ENCODE data around the gene MS4A14.
"Not testable (repeated sequence)": the region's sequence is repeated elsewhere in the genome, so short reads cannot be mapped to it uniquely, and the experiment has no call there.

MS4A14 gene

GRCh38 chr11:60389279-60389910 lies 6.9 kb upstream of the MS4A14 start:
- no peak for DNase-seq

GRCh38 chr11:60390419-60390818 lies 5.8 kb upstream of the MS4A14 start:
- DNase-seq: no peak

GRCh38 chr11:60392361-60392760 lies 3.9 kb upstream of the MS4A14 start:
- no peak for DNase-seq

GRCh38 chr11:60393016-60393415 lies 3.2 kb upstream of the MS4A14 start:
- DNase-seq: no peak

- DNase-seq: no peak
Observed at GRCh38 chr11:60394666-60395380, 1.4 kb upstream of the MS4A14 start.

- DNase-seq: no peak
Observed at GRCh38 chr11:60396799-60397198, 540 bp downstream of the MS4A14 start.

- DNase-seq: no peak
Observed at GRCh38 chr11:60420015-60420414, 23.8 kb downstream of the MS4A14 start.

GRCh38 chr11:60422609-60423008 lies 26.4 kb downstream of the MS4A14 start:
- DNase-seq: no peak

GRCh38 chr11:60428517-60428916 lies 32.3 kb downstream of the MS4A14 start:
- DNase-seq: no peak

- DNase-seq: no peak
Observed at GRCh38 chr11:60429272-60429671, 33.0 kb downstream of the MS4A14 start, which contains the start of gene MS4A5. Gene MS4A5 (plus strand): TSS chr11:60429572. CDS start chr11:60429675, 103 bp downstream.

GRCh38 chr11:60431251-60431650 lies 35.0 kb downstream of the MS4A14 start:
- no peak for DNase-seq

GRCh38 chr11:60433401-60433800 lies 37.1 kb downstream of the MS4A14 start:
- DNase-seq: no peak

GRCh38 chr11:60447070-60447469 lies 50.8 kb downstream of the MS4A14 start:
- no peak for DNase-seq

GRCh38 chr11:60447846-60448245 lies 51.6 kb downstream of the MS4A14 start:
- DNase-seq: no peak

GRCh38 chr11:60451185-60451584 lies 54.9 kb downstream of the MS4A14 start:
- DNase-seq: not testable (repeated sequence)

- no peak for DNase-seq
Observed at GRCh38 chr11:60454212-60454611, 58.0 kb downstream of the MS4A14 start.

GRCh38 chr11:60455531-60456042 lies 59.3 kb downstream of the MS4A14 start, which contains the start of gene MS4A1:
Gene MS4A1 (plus strand): TSS chr11:60455847. CDS start chr11:60462375, 6,528 bp downstream.
- DNase-seq: no peak

GRCh38 chr11:60457576-60457975 lies 61.3 kb downstream of the MS4A14 start:
- DNase-seq: no peak

- DNase-seq: no peak
Observed at GRCh38 chr11:60459345-60459744, 63.1 kb downstream of the MS4A14 start.

Measured in NCI-H524 treated with DMSO at 0.1 percent for 48 hours (cell line).